Panc1 (cell line): ENCODE results near the gene PRUNE2.

Experiments
- CTCF ChIP-seq: fragments of 450-650 bp; IDR thresholded peaks from 2 replicates; pipeline ENCODE4 v1.5.1; 2017; ENCODE audit warnings: mild to moderate bottlenecking
- POLR2AphosphoS5 ChIP-seq: IDR thresholded peaks from 2 replicates; pipeline ENCODE4 v1.6.1; 2012; ENCODE audit warnings: mild to moderate bottlenecking, low read depth, low read length, moderate library complexity
- REST ChIP-seq, 2 experiments: IDR thresholded peaks; 2 replicates each; pipeline ENCODE4 v1.6.1; 2011 to 2012; ENCODE audit warnings: low read depth in 2 of 2, control low read depth in 1 of 2, low read length in 1 of 2, mild to moderate bottlenecking in 1 of 2, moderate library complexity in 1 of 2; ENCODE audit not compliant: insufficient read depth in 1 of 2
- SIN3A ChIP-seq: IDR thresholded peaks from 2 replicates; pipeline ENCODE4 v1.6.1; 2012; ENCODE audit warnings: low read depth, mild to moderate bottlenecking, low read length, moderate library complexity, borderline replicate concordance; ENCODE audit not compliant: insufficient read depth
- TCF7L2 ChIP-seq: IDR thresholded peaks from 2 replicates; pipeline ENCODE4 v1.6.1; 2011; ENCODE audit warnings: mild to moderate bottlenecking, low read depth, low read length, inconsistent platforms

DNA sequence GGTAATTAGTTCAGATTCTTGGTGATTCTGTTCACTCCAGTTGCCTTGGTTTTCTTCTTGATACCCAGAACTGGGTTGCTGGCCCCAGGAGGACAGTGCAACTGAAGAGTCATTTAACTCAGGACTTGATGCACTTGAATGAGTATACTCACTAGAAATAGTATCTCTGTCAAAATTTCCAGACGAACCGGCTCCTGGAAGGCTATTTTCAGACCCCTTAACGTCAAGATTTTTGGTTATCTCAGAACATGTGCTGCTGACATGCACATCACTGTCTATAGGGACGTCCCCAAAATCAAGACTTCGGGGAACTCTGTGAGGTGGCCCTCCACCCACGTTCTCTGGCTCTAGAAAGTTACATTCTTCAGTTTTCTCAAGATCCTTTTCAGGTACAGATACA is 198.4 kb downstream of the PRUNE2 start:
- TF ChIP-seq CTCF (no peak), POLR2AphosphoS5 (no peak), SIN3A (no peak), TCF7L2 (no peak), REST (IDR thresholded peaks at IDR 0.05; ENCODE audit: insufficient read depth in 1 of 2, low read depth in 2 of 2, low read length in 1 of 2) (no peak)
